HEK293 (cell line): ENCODE measurements around the gene INTS14.

Source experiments
- ATF2 ChIP-seq: fragments of 450-650 bp; formaldehyde crosslinking; IDR thresholded peaks from 2 replicates; pipeline ENCODE4 v1.5.1; 2016; ENCODE audit warnings: missing biosample characterization, missing genetic modification characterization, low read depth
- BCL11B ChIP-seq: fragments of 450-650 bp; formaldehyde crosslinking; IDR thresholded peaks from 2 replicates; pipeline ENCODE4 v1.5.1; 2016; ENCODE audit warnings: low read depth, missing biosample characterization, missing genetic modification characterization
- IKZF3 ChIP-seq: fragments of 450-650 bp; IDR thresholded peaks from 2 replicates; pipeline ENCODE4 v1.5.0; 2018; ENCODE audit warnings: missing biosample characterization, mild to moderate bottlenecking, missing genetic modification characterization, moderate library complexity
- KLF17 ChIP-seq: fragments of 450-650 bp; formaldehyde crosslinking; IDR thresholded peaks from 2 replicates; pipeline ENCODE4 v1.5.1; 2016; ENCODE audit warnings: missing biosample characterization, missing genetic modification characterization
- PBX3 ChIP-seq: sonication (generic); formaldehyde crosslinking; IDR thresholded peaks from 2 replicates; pipeline ENCODE4 v1.8.1; 2022; ENCODE audit warnings: mild to moderate bottlenecking, moderate library complexity, missing genetic modification reagents
- SCRT1 ChIP-seq: fragments of 450-650 bp; formaldehyde crosslinking; IDR thresholded peaks from 2 replicates; pipeline ENCODE4 v1.5.1; 2016; ENCODE audit warnings: missing biosample characterization, missing genetic modification characterization, borderline replicate concordance
- SP2 ChIP-seq: fragments of 450-650 bp; formaldehyde crosslinking; IDR thresholded peaks from 2 replicates; pipeline ENCODE4 v1.5.1; 2016; ENCODE audit warnings: missing biosample characterization, missing genetic modification characterization
- SP3 ChIP-seq: fragments of 450-650 bp; formaldehyde crosslinking; IDR thresholded peaks from 2 replicates; pipeline ENCODE4 v1.5.1; 2016; ENCODE audit warnings: missing biosample characterization, missing genetic modification characterization
- TCF7L2 ChIP-seq: IDR thresholded peaks from 2 replicates; pipeline ENCODE4 v1.6.1; 2011; ENCODE audit warnings: low read depth, mild to moderate bottlenecking, inconsistent platforms, low read length, moderate library complexity, borderline replicate concordance
- ZBTB11 ChIP-seq: fragments of 450-650 bp; formaldehyde crosslinking; conservative IDR thresholded peaks from 2 replicates; pipeline ENCODE4 v1.5.1; 2016; ENCODE audit warnings: low read depth, missing biosample characterization, missing genetic modification characterization
- ZNF114 ChIP-seq: fragments of 450-650 bp; formaldehyde crosslinking; IDR thresholded peaks from 2 replicates; pipeline ENCODE4 v1.5.0; 2017; ENCODE audit warnings: missing biosample characterization, missing genetic modification characterization
- ZNF140 ChIP-seq: fragments of 450-650 bp; formaldehyde crosslinking; IDR thresholded peaks from 2 replicates; pipeline ENCODE4 v1.5.1; 2016; ENCODE audit warnings: missing biosample characterization, missing genetic modification characterization
- ZNF169 ChIP-seq: fragments of 450-650 bp; formaldehyde crosslinking; IDR thresholded peaks from 2 replicates; pipeline ENCODE4 v1.5.1; 2016; ENCODE audit warnings: missing biosample characterization, missing genetic modification characterization
- ZNF221 ChIP-seq: fragments of 450-650 bp; formaldehyde crosslinking; IDR thresholded peaks from 2 replicates; pipeline ENCODE4 v1.5.1; 2017; ENCODE audit warnings: missing biosample characterization, missing genetic modification characterization, borderline replicate concordance
- ZNF23 ChIP-seq: fragments of 450-650 bp; formaldehyde crosslinking; IDR thresholded peaks from 2 replicates; pipeline ENCODE4 v1.5.1; 2016; ENCODE audit warnings: missing biosample characterization, missing genetic modification characterization, borderline replicate concordance
- ZNF248 ChIP-seq: fragments of 450-650 bp; formaldehyde crosslinking; IDR thresholded peaks from 2 replicates; pipeline ENCODE4 v1.5.1; 2017; ENCODE audit warnings: missing biosample characterization, missing genetic modification characterization
- ZNF292 ChIP-seq: fragments of 450-650 bp; formaldehyde crosslinking; IDR thresholded peaks from 2 replicates; pipeline ENCODE4 v1.5.1; 2016; ENCODE audit warnings: low read depth, missing biosample characterization, missing genetic modification characterization, borderline replicate concordance
- ZNF366 ChIP-seq: fragments of 450-650 bp; formaldehyde crosslinking; conservative IDR thresholded peaks from 2 replicates; pipeline ENCODE4 v1.5.1; 2016; ENCODE audit warnings: missing biosample characterization, missing genetic modification characterization
- ZNF404 ChIP-seq: fragments of 450-650 bp; formaldehyde crosslinking; IDR thresholded peaks from 2 replicates; pipeline ENCODE4 v1.5.1; 2017; ENCODE audit warnings: missing biosample characterization, missing genetic modification characterization
- ZNF561 ChIP-seq: fragments of 450-650 bp; IDR thresholded peaks from 2 replicates; pipeline ENCODE4 v1.5.1; 2018; ENCODE audit warnings: missing biosample characterization, missing genetic modification characterization, borderline replicate concordance
- ZNF571 ChIP-seq: fragments of 450-650 bp; formaldehyde crosslinking; IDR thresholded peaks from 2 replicates; pipeline ENCODE4 v1.5.0; 2017; ENCODE audit warnings: missing biosample characterization, missing genetic modification characterization
- ZNF585B ChIP-seq: fragments of 450-650 bp; formaldehyde crosslinking; IDR thresholded peaks from 2 replicates; pipeline ENCODE4 v1.5.1; 2016; ENCODE audit warnings: missing biosample characterization, missing genetic modification characterization
- ZNF600 ChIP-seq: fragments of 450-650 bp; formaldehyde crosslinking; IDR thresholded peaks from 2 replicates; pipeline ENCODE4 v1.5.1; 2016; ENCODE audit warnings: missing biosample characterization, missing genetic modification characterization
- ZNF629 ChIP-seq: fragments of 450-650 bp; formaldehyde crosslinking; IDR thresholded peaks from 2 replicates; pipeline ENCODE4 v1.5.1; 2017; ENCODE audit warnings: missing biosample characterization, missing genetic modification characterization
- ZNF639 ChIP-seq: fragments of 450-650 bp; formaldehyde crosslinking; IDR thresholded peaks from 2 replicates; pipeline ENCODE4 v1.5.1; 2016; ENCODE audit warnings: missing biosample characterization, missing genetic modification characterization
- ZNF660 ChIP-seq: fragments of 450-650 bp; IDR thresholded peaks from 2 replicates; pipeline ENCODE4 v1.5.1; 2018; ENCODE audit warnings: missing biosample characterization, mild to moderate bottlenecking, missing genetic modification characterization
- ZNF664 ChIP-seq: fragments of 450-650 bp; formaldehyde crosslinking; IDR thresholded peaks from 2 replicates; pipeline ENCODE4 v1.5.1; 2016; ENCODE audit warnings: missing biosample characterization, missing genetic modification characterization
- ZNF830 ChIP-seq: fragments of 450-650 bp; IDR thresholded peaks from 2 replicates; pipeline ENCODE4 v1.5.0; 2018; ENCODE audit warnings: missing biosample characterization, missing genetic modification characterization, low read depth, mild to moderate bottlenecking, moderate library complexity
- ZNF843 ChIP-seq: fragments of 450-650 bp; formaldehyde crosslinking; IDR thresholded peaks from 2 replicates; pipeline ENCODE4 v1.5.1; 2016; ENCODE audit warnings: missing biosample characterization, missing genetic modification characterization
- ZSCAN16 ChIP-seq: fragments of 450-650 bp; formaldehyde crosslinking; IDR thresholded peaks from 2 replicates; pipeline ENCODE4 v1.5.1; 2016; ENCODE audit warnings: missing biosample characterization, missing genetic modification characterization
- ZSCAN30 ChIP-seq: fragments of 450-650 bp; IDR thresholded peaks from 2 replicates; pipeline ENCODE4 v1.5.1; 2018; ENCODE audit warnings: missing biosample characterization, mild to moderate bottlenecking, missing genetic modification characterization, moderate library complexity
- ZXDB ChIP-seq: fragments of 450-650 bp; formaldehyde crosslinking; IDR thresholded peaks from 2 replicates; pipeline ENCODE4 v1.5.1; 2016; ENCODE audit warnings: missing biosample characterization, missing genetic modification characterization

The INTS14 gene

GRCh38 chr15:65610871-65611718 lies at the start of gene INTS14 (continued):
- TF ChIP-seq KLF17 (peak; percentile 99), ZNF830 (tag by site-specific recombination) (no peak), ZNF23 (tag by site-specific recombination) (0 out of 2 replicates have a peak, but pooled peaks have one; percentile 48), ZSCAN16 (tag by site-specific recombination) (peak; percentile 83; the same call in 1 of the 2 replicates), BCL11B (peak; percentile 98), ZNF843 (tag by site-specific recombination) (peak; percentile 92), SP2 (tag by site-specific recombination) (peak; percentile 87), ZNF366 (tag by site-specific recombination) (peak; percentile 98), ZNF292 (tag by site-specific recombination) (0 out of 2 replicates have a peak, but pooled peaks have one; percentile 10), ZNF660 (tag by site-specific recombination) (peak; percentile 100), PBX3 (CRISPR knock-in tag) (peak; percentile 96), ZNF585B (tag by site-specific recombination) (no peak), ZNF248 (tag by site-specific recombination) (no peak), ZSCAN30 (tag by site-specific recombination) (peak; percentile 100), SCRT1 (tag by site-specific recombination) (no peak; the same call in none of the 2 replicates), ZNF140 (no peak), ZNF629 (peak; percentile 94), ZNF571 (no peak), ZNF561 (tag by site-specific recombination) (peak; percentile 99), ZNF114 (tag by site-specific recombination) (no peak), ZNF600 (tag by site-specific recombination) (peak; percentile 96), ZNF221 (tag by site-specific recombination) (peak; percentile 87; the same call in 1 of the 2 replicates), ATF2 (no peak), SP3 (tag by site-specific recombination) (peak; percentile 98), TCF7L2 (no peak), ZBTB11 (tag by site-specific recombination) (peak; percentile 100), ZNF664 (tag by site-specific recombination) (peak; percentile 85; the same call in 1 of the 2 replicates), IKZF3 (tag by site-specific recombination) (peak; percentile 99), ZXDB (peak; percentile 99), ZNF169 (tag by site-specific recombination) (no peak; the same call in 1 of the 2 replicates), ZNF404 (tag by site-specific recombination) (no peak), ZNF639 (tag by site-specific recombination) (peak; percentile 99)
